Mucosa of descending colon (tissue), 3 donors: ENCODE data around the gene TEX14. TPM values are rescaled to one million over a fixed set of nuclear protein-coding genes. Genes with fewer than 3 reads are reported as not detected.

ENCODE experiments used
- ATAC-seq: fragments of 200-7000 bp; cut with Tn5 transposase; one replicate; pipeline ENCODE4 v1.9.1; 2020; ENCODE audit warnings: mild to moderate bottlenecking, moderate library complexity
- DNase-seq, 3 donors: peaks; one replicate each; pipeline ENCODE4 v3.0.0-alpha.2; 2020
- H3K36me3 ChIP-seq: fragments of 200-600 bp; one replicate; pipeline ENCODE4 v1.8.0; 2021; ENCODE audit warnings: low read depth, mild to moderate bottlenecking
- H3K4me1 ChIP-seq: fragments of 200-600 bp; one replicate; pipeline ENCODE4 v1.8.0; 2021; ENCODE audit warnings: low read depth, mild to moderate bottlenecking
- H3K4me3 ChIP-seq: fragments of 200-600 bp; one replicate; pipeline ENCODE4 v1.8.0; 2021; ENCODE audit warnings: mild to moderate bottlenecking
- H3K9me3 ChIP-seq: fragments of 200-600 bp; one replicate; pipeline ENCODE4 v1.8.0; 2021; ENCODE audit warnings: mild to moderate bottlenecking
- intact Hi-C, 2 donors: fragments of 100-400 bp; cut with DNase I in 1 of 2; cut with micrococcal nuclease in 1 of 2; formaldehyde crosslinking; loops; one replicate each; pipeline versions ENCODE4 v1.11.0 to v1.11.1; 2022; cut with DNase I, micrococcal nuclease
- total RNA-seq, 3 donors: library from RNA; stranded (reverse); fragmentation: NEBNext Ultra II Directional in 2 of 3; extraction: Animal tissue kit (Norgen Biotek cat#: 25700) in 2 of 3; gene quantifications; one replicate each; pipeline versions ENCODE4 v1.2.1 to v1.2.4, GENCODE V29; 2021 to 2023
- TF ChIP-seq, protein P1 (sequence below): fragments of 200-600 bp; IDR thresholded peaks from one replicate; pipeline ENCODE4 v1.8.0; 2022; ENCODE audit warnings: antibody characterized with exemption, mild to moderate bottlenecking
- donor health status: DM: no; HTN: no; CAD: no; lungs with moderate emphysema.
- donor health status: DM: no; HTN: no; CAD: no.
- donor health status: DM: no; HTN: yes; CAD: no.

The TEX14 gene
- total RNA-seq, 3 donors from 2014 or later = 0.28 TPM; not detected in 2

DNA sequence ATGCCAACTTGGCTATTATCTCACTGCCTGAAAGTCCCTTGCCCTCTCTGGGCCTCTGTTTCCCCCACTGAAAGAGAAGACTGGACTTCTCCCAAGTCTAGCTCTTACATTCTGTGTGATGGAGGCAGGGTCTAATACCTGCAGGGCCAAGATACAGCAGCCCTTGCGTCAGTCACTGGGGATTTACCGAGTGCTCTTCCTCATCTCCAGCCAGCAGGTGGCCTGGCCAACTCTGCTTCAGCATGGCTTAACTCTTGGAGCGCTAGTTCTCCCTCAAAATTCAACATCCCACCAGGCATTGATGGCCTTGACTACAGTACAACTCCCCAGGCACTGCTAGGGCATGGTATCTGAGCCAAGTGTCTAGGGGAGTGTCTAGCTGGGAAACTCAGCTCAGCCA is 157.5 kb downstream of the TEX14 start:
- intact Hi-C loops = no loop called here
- H3K4me1 ChIP-seq = peaks cover 8% of the 10 kb centered on the region
- H3K9me3 ChIP-seq = no peaks in the 10 kb centered on the region
- no peaks in the 10 kb centered on the region for H3K36me3 ChIP-seq
- H3K4me3 ChIP-seq = no peak overlapping the region
- TF ChIP-seq, protein P1, sequence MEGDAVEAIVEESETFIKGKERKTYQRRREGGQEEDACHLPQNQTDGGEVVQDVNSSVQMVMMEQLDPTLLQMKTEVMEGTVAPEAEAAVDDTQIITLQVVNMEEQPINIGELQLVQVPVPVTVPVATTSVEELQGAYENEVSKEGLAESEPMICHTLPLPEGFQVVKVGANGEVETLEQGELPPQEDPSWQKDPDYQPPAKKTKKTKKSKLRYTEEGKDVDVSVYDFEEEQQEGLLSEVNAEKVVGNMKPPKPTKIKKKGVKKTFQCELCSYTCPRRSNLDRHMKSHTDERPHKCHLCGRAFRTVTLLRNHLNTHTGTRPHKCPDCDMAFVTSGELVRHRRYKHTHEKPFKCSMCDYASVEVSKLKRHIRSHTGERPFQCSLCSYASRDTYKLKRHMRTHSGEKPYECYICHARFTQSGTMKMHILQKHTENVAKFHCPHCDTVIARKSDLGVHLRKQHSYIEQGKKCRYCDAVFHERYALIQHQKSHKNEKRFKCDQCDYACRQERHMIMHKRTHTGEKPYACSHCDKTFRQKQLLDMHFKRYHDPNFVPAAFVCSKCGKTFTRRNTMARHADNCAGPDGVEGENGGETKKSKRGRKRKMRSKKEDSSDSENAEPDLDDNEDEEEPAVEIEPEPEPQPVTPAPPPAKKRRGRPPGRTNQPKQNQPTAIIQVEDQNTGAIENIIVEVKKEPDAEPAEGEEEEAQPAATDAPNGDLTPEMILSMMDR = no peak
- no peak for DNase-seq
- ATAC-seq = no peak

DNA sequence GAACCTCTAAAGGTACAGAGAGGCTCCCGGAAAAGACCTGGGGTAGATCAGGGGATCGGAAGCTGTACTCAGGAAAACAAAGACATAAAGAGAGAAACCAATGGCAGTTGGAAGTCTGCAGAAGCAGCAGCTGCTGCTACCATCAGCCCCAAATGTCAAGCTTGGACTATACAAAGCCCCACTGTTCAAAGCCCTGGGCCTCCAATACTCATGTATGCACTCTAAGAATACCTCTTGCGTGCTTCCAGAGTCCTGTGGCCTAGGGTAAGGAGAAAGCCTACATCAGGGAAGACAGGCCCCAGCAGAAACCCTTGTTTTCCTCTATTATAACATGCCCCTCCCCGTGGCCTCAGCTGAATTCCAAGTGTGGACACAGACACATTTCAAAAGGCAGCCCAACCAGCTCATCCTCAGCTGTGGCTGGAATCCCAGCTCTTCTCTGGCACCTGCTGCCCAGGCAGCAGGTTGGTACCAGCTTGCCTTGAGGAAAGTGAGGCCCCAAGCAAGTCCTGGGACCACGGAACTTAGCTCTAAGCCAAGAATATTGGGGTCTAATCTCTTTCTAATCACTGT is 158.1 kb downstream of the TEX14 start:
- no peaks in the 10 kb centered on the region for H3K9me3 ChIP-seq
- DNase-seq (no peak), ATAC-seq (no peak)
- H3K4me1 ChIP-seq = peaks cover 8% of the 10 kb centered on the region
- no peaks in the 10 kb centered on the region for H3K36me3 ChIP-seq
- H3K4me3 ChIP-seq = no peak overlapping the region
- intact Hi-C loops = no loop called here
- TF ChIP-seq, protein P1 = no peak

DNA sequence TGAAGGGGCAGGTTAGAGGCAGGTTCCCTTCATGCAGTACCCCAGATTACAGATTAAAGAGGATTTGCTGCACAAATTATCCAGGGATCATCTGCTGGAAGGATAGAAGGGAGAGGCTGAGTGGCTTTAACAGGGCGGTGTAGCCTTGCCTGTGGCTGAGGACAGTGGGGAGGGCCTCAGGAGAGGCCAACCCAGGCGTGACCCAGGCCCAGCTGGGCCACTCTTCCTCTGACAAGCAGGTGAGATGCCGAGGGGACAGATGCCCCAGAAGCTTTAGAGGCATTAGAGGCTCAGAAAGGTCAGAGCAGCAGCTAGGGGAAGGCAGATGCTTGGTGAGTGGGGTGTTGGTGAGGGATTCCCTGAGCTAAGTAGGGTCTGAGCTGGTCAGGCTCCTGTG is 159.3 kb downstream of the TEX14 start:
- Histone ChIP-seq H3K9me3 (no peaks in the 10 kb centered on the region), H3K4me3 (no peak overlapping the region), H3K36me3 (no peaks in the 10 kb centered on the region), H3K4me1 (peaks cover 8% of the 10 kb centered on the region)
- intact Hi-C loops = no loop called here
- TF ChIP-seq, protein P1 = no peak
- DNase-seq (no peak), ATAC-seq (no peak)

DNA sequence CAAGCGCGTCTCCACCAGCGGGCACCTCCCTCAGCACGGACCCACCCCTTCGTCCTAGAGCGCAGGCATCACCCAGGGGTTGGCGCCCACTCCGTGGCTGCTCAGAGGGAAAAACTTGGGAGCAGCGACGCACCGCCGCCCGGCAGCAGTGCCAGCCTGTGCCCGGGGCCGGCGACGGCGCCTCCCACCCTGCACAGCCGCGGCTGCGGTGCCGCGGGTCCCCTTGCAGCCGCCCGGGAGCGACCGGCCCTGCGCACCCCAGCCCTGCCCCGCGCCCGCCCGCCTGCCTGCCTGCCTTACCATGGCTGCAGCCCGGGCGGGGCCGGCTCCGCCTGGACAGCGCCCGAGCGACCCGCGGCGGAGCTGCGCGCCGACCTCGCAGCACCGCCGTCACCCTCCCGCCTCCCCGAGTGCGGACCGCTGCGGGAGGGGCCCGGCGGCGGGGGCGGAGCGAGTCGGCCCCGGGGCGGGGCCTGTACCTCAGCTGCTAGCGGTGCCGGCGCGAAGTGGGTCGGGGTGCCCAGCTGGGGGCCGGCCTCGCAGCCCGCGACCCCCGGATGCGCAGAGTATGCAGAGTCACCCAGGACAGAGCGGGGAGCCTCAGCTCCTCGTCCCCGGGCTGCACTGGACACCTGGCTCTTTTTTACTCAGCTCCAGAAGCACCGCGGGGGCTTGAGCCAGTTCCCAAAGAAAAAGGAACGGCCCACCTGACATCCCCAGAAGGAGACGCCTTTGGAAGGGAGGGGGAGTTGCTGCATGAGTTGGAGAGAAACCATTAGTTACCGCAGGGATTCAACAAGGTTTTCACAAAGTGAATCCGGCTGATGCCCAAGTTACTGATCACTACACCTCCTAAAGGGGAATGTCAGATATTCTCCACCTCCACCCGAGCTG is 159.9 kb downstream of the TEX14 start:
- Histone ChIP-seq H3K4me1 (peaks cover 8% of the 10 kb centered on the region), H3K36me3 (no peaks in the 10 kb centered on the region), H3K4me3 (peak overlapping the region; percentile 11), H3K9me3 (no peaks in the 10 kb centered on the region)
- TF ChIP-seq, protein P1 = no peak
- ATAC-seq (peak; percentile 85), DNase-seq (peak; percentile 60 to 77 (median 63))
- intact Hi-C loops = no loop called here

DNA sequence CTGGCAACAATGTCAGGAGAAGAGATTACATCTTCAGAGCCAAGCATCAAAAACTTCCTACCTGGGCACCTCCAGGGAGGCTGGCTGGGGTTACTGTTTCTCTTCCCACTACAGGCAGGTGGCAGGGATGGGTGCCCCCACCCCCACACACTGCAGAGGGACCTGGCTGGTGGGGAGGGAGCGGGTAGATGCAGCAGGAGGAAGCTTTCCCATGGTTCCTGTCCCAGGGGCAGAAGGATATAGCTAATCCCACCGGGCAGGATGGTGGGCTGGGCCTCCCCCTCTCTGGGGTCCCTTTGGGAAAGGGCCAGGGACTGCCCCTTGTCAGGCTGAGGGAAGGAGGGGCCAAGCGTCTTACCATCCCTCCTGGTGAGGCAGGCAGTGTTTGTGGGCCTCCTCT is 160.7 kb downstream of the TEX14 start:
- TF ChIP-seq, protein P1 = no peak
- Histone ChIP-seq H3K4me3 (no peak overlapping the region), H3K36me3 (no peaks in the 10 kb centered on the region), H3K4me1 (peaks cover 8% of the 10 kb centered on the region), H3K9me3 (no peaks in the 10 kb centered on the region)
- intact Hi-C loops = no loop called here
- ATAC-seq (no peak), DNase-seq (no peak)
